H1 (cell line): ENCODE measurements around the gene WWC2. TPM values are rescaled to one million over a fixed set of nuclear protein-coding genes. Genes with fewer than 3 reads are reported as not detected.

Source experiments
- CHD1 ChIP-seq: IDR thresholded peaks from 2 replicates; pipeline ENCODE4 v1.6.1; 2012; ENCODE audit warnings: low read depth, low read length, improper control_type of control experiment
- CHD7 ChIP-seq: fragments of 300-600 bp; sonication (generic); IDR thresholded peaks from 2 replicates; pipeline ENCODE4 v1.7.1; 2012; ENCODE audit warnings: low read length, moderate library complexity, mild to moderate bottlenecking, inconsistent platforms; ENCODE audit not compliant: insufficient replicate concordance
- CREB1 ChIP-seq: IDR thresholded peaks from 2 replicates; pipeline ENCODE4 v1.6.1; 2012; ENCODE audit warnings: inconsistent platforms
- CTBP2 ChIP-seq: IDR thresholded peaks from 2 replicates; pipeline ENCODE4 v1.7.0; 2011; ENCODE audit warnings: borderline replicate concordance, mild to moderate bottlenecking, moderate library complexity, mixed read lengths, low read length; ENCODE audit not compliant: insufficient read depth, insufficient read length
- HDAC2 ChIP-seq, 2 experiments: fragments of 300-600 bp in 1 of 2; sonication (generic) in 1 of 2; IDR thresholded peaks; 2 replicates each; pipeline ENCODE4 v1.6.1; 2011 to 2012; ENCODE audit warnings: low read depth in 2 of 2, low read length in 2 of 2, mild to moderate bottlenecking in 2 of 2, moderate library complexity in 2 of 2, borderline replicate concordance in 1 of 2, inconsistent platforms in 1 of 2
- JUND ChIP-seq: IDR thresholded peaks from 2 replicates; pipeline ENCODE4 v1.6.1; 2011; ENCODE audit warnings: mild to moderate bottlenecking, improper control_type of control experiment, low read length
- POLR2A ChIP-seq, 2 experiments: IDR thresholded peaks; 1 replicate in 1 of 2; 2 replicates in 1 of 2; pipeline ENCODE4 v1.6.1; 2011; ENCODE audit warnings: low read depth in 2 of 2, low read length in 2 of 2, mild to moderate bottlenecking in 2 of 2; ENCODE audit errors: control extremely low read depth in 1 of 2
- RAD21 ChIP-seq, 2 experiments: IDR thresholded peaks in 1 of 2; conservative IDR thresholded peaks in 1 of 2; 2 replicates each; pipeline ENCODE4 v1.6.1; 2011; ENCODE audit warnings: low read depth in 2 of 2, low read length in 2 of 2, improper control_type of control experiment in 1 of 2, inconsistent platforms in 1 of 2, mild to moderate bottlenecking in 1 of 2, moderate library complexity in 1 of 2
- RBBP5 ChIP-seq: IDR thresholded peaks from 2 replicates; pipeline ENCODE4 v1.7.1; 2012; ENCODE audit warnings: low read depth, mild to moderate bottlenecking, inconsistent platforms, low read length, moderate library complexity, borderline replicate concordance
- TEAD4 ChIP-seq: IDR thresholded peaks from 2 replicates; pipeline ENCODE4 v1.6.1; 2012; ENCODE audit warnings: low read depth, low read length, inconsistent platforms, mixed read lengths
- polyA plus RNA-seq, 7 experiments: library from polyadenylated mRNA; depleted of rRNA in 3 of 7; stranded (reverse) in 5 of 7; unstranded in 2 of 7; fragments of >200 nt in 5 of 7; fragments of 200-250 nt in 2 of 7; gene quantifications; 1 replicate in 5 of 7; 2 replicates in 1 of 7; 4 replicates in 1 of 7; pipeline versions ENCODE4 v1.2.1 to v1.2.3, GENCODE V29; 2011 to 2013; ENCODE audit warnings: missing spikeins in 2 of 7, mixed read lengths in 2 of 7
- total RNA-seq: library from RNA; stranded (reverse); fragmentation: NEBNext Ultra II Directional; extraction: Animal tissue kit (Norgen Biotek cat#: 25700); gene quantifications from 2 replicates; pipeline ENCODE4 v1.2.1, GENCODE V29; 2021

Gene WWC2
- total and polyA plus RNA-seq, 2 of the 8 experiments (the other 6 are each of a cell fraction or from before 2014, with no cell fraction given), result 17.6 to 135 TPM

- TF ChIP-seq CHD7, result no peak
- TF ChIP-seq RAD21 (IDR thresholded peaks at IDR 0.05 in 1 of 2, conservative IDR thresholded peaks at IDR 0.05 in 1 of 2; ENCODE audit: low read depth in 2 of 2, low read length in 2 of 2), result no peak
- no peak for TF ChIP-seq JUND
- TF ChIP-seq RBBP5, result no peak
- no peak for TF ChIP-seq CHD1
- TF ChIP-seq HDAC2 (IDR thresholded peaks at IDR 0.05; ENCODE audit: borderline replicate concordance in 1 of 2, low read depth in 2 of 2, low read length in 2 of 2), result no peak
- TF ChIP-seq CTBP2, result no peak
- TF ChIP-seq POLR2A (IDR thresholded peaks at IDR 0.05; ENCODE audit: control extremely low read depth in 1 of 2, low read depth in 2 of 2, low read length in 2 of 2), result no peak
- no peak for TF ChIP-seq TEAD4
- no peak for TF ChIP-seq CREB1
These were observed 19.1 kb downstream of the WWC2 start (continued) for GRCh38 chr4:183118141-183118540.
